ENCODE measurements around the gene CCL7. TPM values are rescaled to one million over a fixed set of nuclear protein-coding genes. Genes with fewer than 3 reads are reported as not detected.

CCL7 gene
- total RNA-seq, 4 donors from 2014 or later, result 2.2 TPM; not detected in 3

DNA sequence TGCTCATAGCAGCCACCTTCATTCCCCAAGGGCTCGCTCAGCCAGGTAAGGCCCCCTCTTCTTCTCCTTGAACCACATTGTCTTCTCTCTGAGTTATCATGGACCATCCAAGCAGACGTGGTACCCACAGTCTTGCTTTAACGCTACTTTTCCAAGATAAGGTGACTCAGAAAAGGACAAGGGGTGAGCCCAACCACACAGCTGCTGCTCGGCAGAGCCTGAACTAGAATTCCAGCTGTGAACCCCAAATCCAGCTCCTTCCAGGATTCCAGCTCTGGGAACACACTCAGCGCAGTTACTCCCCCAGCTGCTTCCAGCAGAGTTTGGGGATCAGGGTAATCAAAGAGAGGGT, 14.7 kb upstream of the CCL7 start:
- peaks cover 34 to 65% (median 47%) of the 10 kb centered on the region in 3 donors for H3K4me1 ChIP-seq

DNA sequence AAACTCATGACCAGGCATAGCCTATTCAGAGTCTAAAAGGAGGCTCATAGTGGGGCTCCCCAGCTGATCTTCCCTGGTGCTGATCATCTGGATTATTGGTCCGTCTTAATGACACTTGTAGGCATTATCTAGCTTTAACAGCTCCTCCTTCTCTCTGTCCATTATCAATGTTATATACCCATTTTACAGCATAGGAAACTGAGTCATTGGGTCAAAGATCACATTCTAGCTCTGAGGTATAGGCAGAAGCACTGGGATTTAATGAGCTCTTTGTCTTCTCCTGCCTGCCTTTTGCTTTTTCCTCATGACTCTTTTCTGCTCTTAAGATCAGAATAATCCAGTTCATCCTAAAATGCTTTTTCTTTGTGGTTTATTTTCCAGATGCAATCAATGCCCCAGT, 14.2 kb upstream of the CCL7 start:
- H3K36me3 ChIP-seq, result no peaks in the 10 kb centered on the region
- 71 to 91% methylated on average over 1 of the region's 1 CpG for WGBS, 2 donors (ENCODE audit: low coverage in 1 of 2)
- no peaks in the 10 kb centered on the region for H3K9me3 ChIP-seq
- TF ChIP-seq POLR2A (IDR thresholded peaks at IDR 0.05) (no peak), POLR2AphosphoS5 (IDR thresholded peaks at IDR 0.05) (no peak), EP300 (IDR thresholded peaks at IDR 0.05) (no peak)
- TF ChIP-seq, protein P1, sequence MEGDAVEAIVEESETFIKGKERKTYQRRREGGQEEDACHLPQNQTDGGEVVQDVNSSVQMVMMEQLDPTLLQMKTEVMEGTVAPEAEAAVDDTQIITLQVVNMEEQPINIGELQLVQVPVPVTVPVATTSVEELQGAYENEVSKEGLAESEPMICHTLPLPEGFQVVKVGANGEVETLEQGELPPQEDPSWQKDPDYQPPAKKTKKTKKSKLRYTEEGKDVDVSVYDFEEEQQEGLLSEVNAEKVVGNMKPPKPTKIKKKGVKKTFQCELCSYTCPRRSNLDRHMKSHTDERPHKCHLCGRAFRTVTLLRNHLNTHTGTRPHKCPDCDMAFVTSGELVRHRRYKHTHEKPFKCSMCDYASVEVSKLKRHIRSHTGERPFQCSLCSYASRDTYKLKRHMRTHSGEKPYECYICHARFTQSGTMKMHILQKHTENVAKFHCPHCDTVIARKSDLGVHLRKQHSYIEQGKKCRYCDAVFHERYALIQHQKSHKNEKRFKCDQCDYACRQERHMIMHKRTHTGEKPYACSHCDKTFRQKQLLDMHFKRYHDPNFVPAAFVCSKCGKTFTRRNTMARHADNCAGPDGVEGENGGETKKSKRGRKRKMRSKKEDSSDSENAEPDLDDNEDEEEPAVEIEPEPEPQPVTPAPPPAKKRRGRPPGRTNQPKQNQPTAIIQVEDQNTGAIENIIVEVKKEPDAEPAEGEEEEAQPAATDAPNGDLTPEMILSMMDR (IDR thresholded peaks at IDR 0.05), result no peak
- peak overlapping the region; percentile 84 to 92 (median 88) for H3K27ac ChIP-seq
- no peaks in the 10 kb centered on the region for H3K27me3 ChIP-seq
- H3K4me1 ChIP-seq, result peaks cover 34 to 60% (median 42%) of the 10 kb centered on the region in 3 donors
- ATAC-seq, result no peak
- H3K4me3 ChIP-seq, result peak overlapping the region; percentile 42 to 44

More for the DNA sequence above, 14.7 kb upstream of the CCL7 start:
- no peak for ATAC-seq
- WGBS, 2 donors (ENCODE audit: low coverage in 1 of 2), result 0 to 40% methylated on average over 1 to 3 of the region's 5 CpGs
- Histone ChIP-seq H3K27me3 (no peaks in the 10 kb centered on the region), H3K27ac (peak overlapping the region; percentile 84 to 92 (median 88)), H3K9me3 (no peaks in the 10 kb centered on the region), H3K36me3 (no peaks in the 10 kb centered on the region), H3K4me3 (peak overlapping the region; percentile 42 to 44)
- TF ChIP-seq POLR2AphosphoS5 (IDR thresholded peaks at IDR 0.05), result no peak
- no peak for TF ChIP-seq EP300 (IDR thresholded peaks at IDR 0.05)
- TF ChIP-seq POLR2A (IDR thresholded peaks at IDR 0.05), result no peak
- TF ChIP-seq, protein P1 (IDR thresholded peaks at IDR 0.05), result no peak

DNA sequence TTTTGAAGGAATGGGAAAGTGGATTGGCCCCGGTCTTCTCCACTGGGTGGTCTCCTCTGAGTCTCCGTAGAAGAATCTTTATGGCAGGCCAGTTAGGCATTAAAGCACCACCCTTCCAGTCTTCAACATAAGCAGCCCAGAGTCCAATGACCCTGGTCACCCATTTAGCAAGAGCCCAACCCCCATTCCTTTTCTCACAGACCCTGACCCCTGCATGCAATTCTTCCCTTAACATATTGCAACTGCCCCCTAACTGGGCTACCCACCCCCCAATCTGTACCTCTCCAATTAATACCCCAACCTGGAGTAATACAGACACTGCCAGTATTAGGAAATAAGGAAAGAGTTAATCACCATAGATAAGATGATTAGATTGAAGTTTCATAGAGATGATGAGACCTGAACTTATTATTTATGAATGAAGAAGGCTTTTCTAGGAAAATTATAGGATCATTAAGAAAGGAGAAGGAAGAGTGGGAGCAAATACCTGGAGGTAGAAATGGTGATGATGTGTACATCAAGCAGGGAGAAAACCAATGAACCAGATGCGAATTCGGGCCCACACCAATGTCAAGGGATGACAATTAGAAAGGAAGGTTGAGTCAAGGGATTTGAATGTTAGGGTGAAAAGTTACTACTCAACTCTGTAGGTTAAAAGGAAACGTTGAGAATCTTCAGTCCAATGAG, 12.6 kb upstream of the CCL7 start:
- WGBS, 2 donors (ENCODE audit: low coverage in 1 of 2), result 87 to 88% methylated on average over 5 of the region's 5 CpGs
- Histone ChIP-seq H3K9me3 (no peaks in the 10 kb centered on the region), H3K36me3 (no peaks in the 10 kb centered on the region), H3K4me1 (peaks cover 21 to 44% (median 27%) of the 10 kb centered on the region in 3 donors), H3K27ac (no peak overlapping the region), H3K27me3 (no peaks in the 10 kb centered on the region), H3K4me3 (no peak overlapping the region)
- ATAC-seq, result no peak
- TF ChIP-seq, protein P1 (IDR thresholded peaks at IDR 0.05), result no peak
- TF ChIP-seq POLR2A (IDR thresholded peaks at IDR 0.05), result no peak
- TF ChIP-seq EP300 (IDR thresholded peaks at IDR 0.05), result no peak
- TF ChIP-seq POLR2AphosphoS5 (IDR thresholded peaks at IDR 0.05), result no peak

DNA sequence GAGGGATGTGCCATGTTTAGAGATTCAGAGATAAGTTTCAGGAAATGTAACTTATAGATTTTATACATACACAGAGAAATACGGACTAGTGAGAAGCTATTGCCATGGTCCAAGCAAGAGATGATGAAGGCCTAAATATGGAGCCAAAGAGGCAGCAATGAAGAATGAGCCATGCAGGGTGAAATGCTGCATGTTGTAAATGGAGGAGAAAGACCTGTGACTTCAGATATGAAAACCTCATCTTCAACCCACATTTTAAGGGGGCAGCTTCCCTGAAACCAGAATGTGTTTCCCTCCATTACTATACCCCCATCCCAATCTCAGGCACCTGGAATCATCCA, 12.1 kb upstream of the CCL7 start:
- TF ChIP-seq, protein P1 (IDR thresholded peaks at IDR 0.05), result no peak
- TF ChIP-seq POLR2A (IDR thresholded peaks at IDR 0.05), result no peak
- no peak for TF ChIP-seq EP300 (IDR thresholded peaks at IDR 0.05)
- no peak for TF ChIP-seq POLR2AphosphoS5 (IDR thresholded peaks at IDR 0.05)
- peaks cover 17 to 39% (median 23%) of the 10 kb centered on the region in 3 donors for H3K4me1 ChIP-seq
- no peak overlapping the region for H3K4me3 ChIP-seq
- H3K27ac ChIP-seq, result no peak overlapping the region
- H3K9me3 ChIP-seq, result no peaks in the 10 kb centered on the region
- H3K27me3 ChIP-seq, result no peaks in the 10 kb centered on the region
- ATAC-seq, result no peak
- WGBS, 2 donors (ENCODE audit: low coverage in 1 of 2), result 92 to 100% methylated on average over 1 of the region's 1 CpG
- H3K36me3 ChIP-seq, result no peaks in the 10 kb centered on the region

DNA sequence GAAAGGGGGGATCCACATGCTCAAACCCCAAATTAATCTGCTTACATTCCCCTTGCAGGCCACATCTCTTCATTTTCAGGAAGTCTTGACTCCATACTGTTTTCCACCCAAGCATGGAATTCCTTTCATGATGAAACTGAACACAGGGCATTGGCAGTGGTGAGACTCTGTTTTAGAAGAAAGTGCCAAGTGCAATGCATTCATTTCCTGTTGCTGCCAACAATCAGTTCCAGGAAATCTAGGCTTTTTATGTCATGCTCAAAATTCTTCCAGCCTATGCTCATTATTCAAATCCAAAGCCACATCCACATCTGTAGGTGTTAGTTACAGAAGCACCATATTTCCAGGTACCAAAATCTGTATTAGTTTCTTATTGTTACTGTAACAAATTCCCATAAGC, 10.9 kb upstream of the CCL7 start:
- Histone ChIP-seq H3K9me3 (no peaks in the 10 kb centered on the region), H3K4me3 (no peak overlapping the region), H3K36me3 (no peaks in the 10 kb centered on the region), H3K27me3 (no peaks in the 10 kb centered on the region), H3K27ac (peak overlapping the region in 1 of 4 donors; percentile 39), H3K4me1 (peaks cover 6 to 27% (median 14%) of the 10 kb centered on the region in 3 donors)
- no peak for ATAC-seq
- TF ChIP-seq POLR2AphosphoS5 (IDR thresholded peaks at IDR 0.05) (peak; percentile 63), EP300 (IDR thresholded peaks at IDR 0.05) (no peak), POLR2A (IDR thresholded peaks at IDR 0.05) (no peak)
- TF ChIP-seq, protein P1 (IDR thresholded peaks at IDR 0.05), result no peak
